ENCODE results near the gene RIPPLY2.

GRCh38 chr6:83893024-83893423 is 39.9 kb downstream of the RIPPLY2 start:
- TF ChIP-seq CTCF (IDR thresholded peaks at IDR 0.05; ENCODE audit: low read depth, low read length, missing input control) (no peak), RAD21 (IDR thresholded peaks at IDR 0.05) (no peak), YY1 (IDR thresholded peaks at IDR 0.05) (no peak), TAF1 (conservative IDR thresholded peaks at IDR 0.05) (no peak), SP1 (IDR thresholded peaks at IDR 0.05) (no peak), RXRA (IDR thresholded peaks at IDR 0.05) (no peak), HNF4A (conservative IDR thresholded peaks at IDR 0.05) (no peak), REST (IDR thresholded peaks at IDR 0.05) (no peak), MAX (IDR thresholded peaks at IDR 0.05) (no peak), FOXA1 (IDR thresholded peaks at IDR 0.05) (no peak), GABPA (IDR thresholded peaks at IDR 0.05 in 1 of 2, conservative IDR thresholded peaks at IDR 0.05 in 1 of 2) (no peak), ZBTB33 (IDR thresholded peaks at IDR 0.05) (no peak)

All from liver (tissue), 3 donors.